ENCODE measurements around the gene TMEM80. TPM values are rescaled to one million over a fixed set of nuclear protein-coding genes. Genes with fewer than 3 reads are reported as not detected.

Gene TMEM80
- total RNA-seq, 1 experiment from 2014 or later: 10.8 TPM

GRCh38 chr11:657691-658126 is 37.9 kb upstream of the TMEM80 start:
- no peaks in the 10 kb centered on the region for H4K20me1 ChIP-seq (ENCODE audit: low read length)
- POLR2A ChIA-PET (ENCODE audit: unreplicated experiment): no interaction called here
- no peaks in the 10 kb centered on the region for H3K9me3 ChIP-seq (ENCODE audit: low read length)
- H3K9ac ChIP-seq (ENCODE audit: low read length): no peak overlapping the region
- ATAC-seq: no peak
- no TSS peak for BruUV-seq (replicated peaks)
- H3K36me3 ChIP-seq (ENCODE audit: low read depth, low read length): no peaks in the 10 kb centered on the region
- DNase-seq: no peak
- no peak for TF ChIP-seq EZH2 (IDR thresholded peaks at IDR 0.05; ENCODE audit: low read length, unreplicated experiment)
- H3K4me1 ChIP-seq (ENCODE audit: insufficient read depth, low read length): no peaks in the 10 kb centered on the region
- H3K9me2 ChIP-seq (replicated peaks; ENCODE audit: low read length): no peaks in the 10 kb centered on the region
- no peak overlapping the region for H2AFZ ChIP-seq (ENCODE audit: low read length)
- H3K27ac ChIP-seq (ENCODE audit: low read length): no peak overlapping the region
- no peaks in the 10 kb centered on the region for H3K79me2 ChIP-seq (ENCODE audit: low read length)
- H3F3A ChIP-seq (ENCODE audit: low read length, unreplicated experiment): no peaks in the 10 kb centered on the region
- no peaks in the 10 kb centered on the region for H3K27me3 ChIP-seq (ENCODE audit: low read length)
- CTCF ChIA-PET: no interaction called here
- no peak overlapping the region for H3K4me2 ChIP-seq (ENCODE audit: low read length)
- intact Hi-C loops (cut with micrococcal nuclease): no loop called here
- H3K4me3 ChIP-seq (ENCODE audit: low read length): no peak overlapping the region

DNA sequence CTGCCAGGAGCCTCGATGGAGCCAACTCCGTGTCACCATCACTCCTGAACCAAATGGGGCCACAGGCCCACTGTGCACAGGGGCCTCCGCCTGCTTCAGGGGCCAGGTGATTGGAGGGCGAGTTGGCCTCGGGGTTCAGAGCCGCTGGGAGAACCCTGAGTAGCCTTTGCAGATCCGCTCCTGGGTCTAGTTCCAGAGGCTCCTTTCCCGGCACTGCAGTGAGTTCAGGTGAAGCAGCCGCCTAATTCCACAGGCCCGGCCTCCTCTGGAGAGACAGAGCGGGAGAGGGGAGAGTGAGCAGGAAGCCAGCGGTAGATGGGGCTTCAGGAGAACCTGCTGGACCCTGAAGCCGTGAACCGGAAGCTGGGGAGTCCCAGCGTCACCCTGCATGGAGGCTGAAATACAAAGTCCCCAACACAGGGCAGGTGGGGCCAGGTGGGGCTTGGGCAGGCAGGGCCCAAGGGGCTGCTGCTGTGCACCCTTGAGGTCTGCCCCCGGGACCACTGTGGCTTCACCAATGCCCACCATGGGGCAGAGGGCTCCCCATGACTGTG is 36.0 kb upstream of the TMEM80 start:
- no peaks in the 10 kb centered on the region for H3K9me2 ChIP-seq (replicated peaks; ENCODE audit: low read length)
- no peak overlapping the region for H3K4me3 ChIP-seq (ENCODE audit: low read length)
- ATAC-seq: no peak
- no peaks in the 10 kb centered on the region for H4K20me1 ChIP-seq (ENCODE audit: low read length)
- intact Hi-C loops (cut with micrococcal nuclease): no loop called here
- no peak overlapping the region for H3K27ac ChIP-seq (ENCODE audit: low read length)
- H3K4me2 ChIP-seq (ENCODE audit: low read length): no peak overlapping the region
- no peaks in the 10 kb centered on the region; the same call in 1 of the 2 replicates for H3K36me3 ChIP-seq (ENCODE audit: low read depth, low read length)
- no peak overlapping the region for H3K9ac ChIP-seq (ENCODE audit: low read length)
- ChIA-PET CTCF (no interaction called here), POLR2A (ENCODE audit: unreplicated experiment) (no interaction called here)
- no peak for TF ChIP-seq EZH2phosphoT487 (IDR thresholded peaks at IDR 0.05; ENCODE audit: borderline replicate concordance, low read length)
- TF ChIP-seq CTCF (conservative IDR thresholded peaks at IDR 0.05; ENCODE audit: low read depth, low read length): no peak
- no peak for TF ChIP-seq EZH2 (IDR thresholded peaks at IDR 0.05; ENCODE audit: low read length, unreplicated experiment)
- no peak overlapping the region for H2AFZ ChIP-seq (ENCODE audit: low read length)
- no peaks in the 10 kb centered on the region for H3K79me2 ChIP-seq (ENCODE audit: low read length)
- no peaks in the 10 kb centered on the region for H3K9me3 ChIP-seq (ENCODE audit: low read length)
- no TSS peak for BruUV-seq (replicated peaks)
- H3K4me1 ChIP-seq (ENCODE audit: insufficient read depth, low read length): no peaks in the 10 kb centered on the region
- no peaks in the 10 kb centered on the region for H3K27me3 ChIP-seq (ENCODE audit: low read length)
- H3F3A ChIP-seq (ENCODE audit: low read length, unreplicated experiment): no peaks in the 10 kb centered on the region
- DNase-seq: no peak

DNA sequence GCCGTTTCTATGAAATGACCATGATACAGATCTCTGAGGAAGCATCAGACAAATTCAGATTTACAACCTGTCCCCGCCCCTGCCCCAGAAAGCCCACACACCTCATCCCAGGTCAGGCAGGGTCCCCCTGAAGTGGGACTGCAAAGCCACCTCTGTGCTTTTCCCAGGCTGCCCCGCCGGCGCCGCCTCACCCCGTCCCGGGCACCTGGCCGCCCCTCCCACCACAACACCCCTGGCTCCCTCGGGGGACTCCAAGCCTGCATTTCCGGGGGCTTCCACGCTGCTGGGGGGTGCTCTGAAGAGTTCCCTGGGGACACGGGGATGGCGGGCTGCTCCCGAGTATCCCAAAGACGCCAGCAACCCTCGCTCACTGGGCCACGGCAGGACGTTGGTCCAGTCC is 35.3 kb upstream of the TMEM80 start:
- H3K9me2 ChIP-seq (replicated peaks; ENCODE audit: low read length): no peaks in the 10 kb centered on the region
- no peak for ATAC-seq
- H3K27ac ChIP-seq (ENCODE audit: low read length): no peak overlapping the region
- H3K9ac ChIP-seq (ENCODE audit: low read length): no peak overlapping the region
- ChIA-PET CTCF (no interaction called here), POLR2A (ENCODE audit: unreplicated experiment) (no interaction called here)
- H3K4me3 ChIP-seq (ENCODE audit: low read length): no peak overlapping the region
- BruUV-seq (replicated peaks): no TSS peak
- H3K36me3 ChIP-seq (ENCODE audit: low read depth, low read length): no peaks in the 10 kb centered on the region; the same call in 1 of the 2 replicates
- no peaks in the 10 kb centered on the region for H3K9me3 ChIP-seq (ENCODE audit: low read length)
- H2AFZ ChIP-seq (ENCODE audit: low read length): no peak overlapping the region
- intact Hi-C loops (cut with micrococcal nuclease): no loop called here
- H3K79me2 ChIP-seq (ENCODE audit: low read length): no peaks in the 10 kb centered on the region
- H3K27me3 ChIP-seq (ENCODE audit: low read length): no peaks in the 10 kb centered on the region
- H3K4me2 ChIP-seq (ENCODE audit: low read length): no peak overlapping the region
- no peaks in the 10 kb centered on the region for H3F3A ChIP-seq (ENCODE audit: low read length, unreplicated experiment)
- H4K20me1 ChIP-seq (ENCODE audit: low read length): no peaks in the 10 kb centered on the region
- DNase-seq: no peak
- H3K4me1 ChIP-seq (ENCODE audit: insufficient read depth, low read length): no peaks in the 10 kb centered on the region
- TF ChIP-seq EZH2phosphoT487 (IDR thresholded peaks at IDR 0.05; ENCODE audit: borderline replicate concordance, low read length) (no peak), EZH2 (IDR thresholded peaks at IDR 0.05; ENCODE audit: low read length, unreplicated experiment) (no peak), CTCF (conservative IDR thresholded peaks at IDR 0.05; ENCODE audit: low read depth, low read length) (no peak)

All from PC-3 (cell line).